ENCODE results near the gene PKD2L2.
"Not testable (repeated sequence)": the region's sequence is repeated elsewhere in the genome, so short reads cannot be mapped to it uniquely, and the experiment has no call there.

Gene PKD2L2

GRCh38 chr5:137888466-137888862, 793 bp upstream of the PKD2L2 start:
- no peak for DNase-seq (ENCODE audit: low read depth)

GRCh38 chr5:137890845-137891244, 1.6 kb downstream of the PKD2L2 start:
- DNase-seq (ENCODE audit: low read depth) = no peak

GRCh38 chr5:137891849-137892248, 2.6 kb downstream of the PKD2L2 start:
- no peak for DNase-seq (ENCODE audit: low read depth)

- no peak for DNase-seq (ENCODE audit: low read depth)
These were observed 5.3 kb downstream of the PKD2L2 start for GRCh38 chr5:137894586-137894985.

GRCh38 chr5:137896560-137896959, 7.3 kb downstream of the PKD2L2 start:
- DNase-seq (ENCODE audit: low read depth) = no peak

GRCh38 chr5:137899493-137899892, 10.2 kb downstream of the PKD2L2 start:
- DNase-seq (ENCODE audit: low read depth) = no peak

- DNase-seq (ENCODE audit: low read depth) = no peak
These were observed 12.0 kb downstream of the PKD2L2 start for GRCh38 chr5:137901011-137901817.

- no peak for DNase-seq (ENCODE audit: low read depth)
These were observed 13.3 kb downstream of the PKD2L2 start for GRCh38 chr5:137902408-137903133.

GRCh38 chr5:137914758-137915157, 25.5 kb downstream of the PKD2L2 start:
- DNase-seq (ENCODE audit: low read depth) = no peak

GRCh38 chr5:137916923-137917322, 27.7 kb downstream of the PKD2L2 start:
- no peak for DNase-seq (ENCODE audit: low read depth)

- DNase-seq (ENCODE audit: low read depth) = no peak
These were observed 32.7 kb downstream of the PKD2L2 start for GRCh38 chr5:137921931-137922330.

- DNase-seq (ENCODE audit: low read depth) = no peak
These were observed 34.6 kb downstream of the PKD2L2 start for GRCh38 chr5:137923856-137924255.

GRCh38 chr5:137932800-137933199, 43.5 kb downstream of the PKD2L2 start:
- no peak for DNase-seq (ENCODE audit: low read depth)

GRCh38 chr5:137933491-137933911, 44.2 kb downstream of the PKD2L2 start:
- DNase-seq (ENCODE audit: low read depth) = no peak

GRCh38 chr5:137935190-137935589, 45.9 kb downstream of the PKD2L2 start:
- DNase-seq (ENCODE audit: low read depth) = no peak

GRCh38 chr5:137935694-137936093, 46.4 kb downstream of the PKD2L2 start:
- no peak for DNase-seq (ENCODE audit: low read depth)

- DNase-seq (ENCODE audit: low read depth) = no peak
These were observed 48.9 kb downstream of the PKD2L2 start for GRCh38 chr5:137937994-137938750.

GRCh38 chr5:137938751-137939143, 49.5 kb downstream of the PKD2L2 start:
- DNase-seq (ENCODE audit: low read depth) = no peak

- DNase-seq (ENCODE audit: low read depth) = no peak
These were observed 50.1 kb downstream of the PKD2L2 start for GRCh38 chr5:137939331-137939730.

GRCh38 chr5:137944280-137944679, 55.0 kb downstream of the PKD2L2 start:
- not testable (repeated sequence) for DNase-seq (ENCODE audit: low read depth)

GRCh38 chr5:137945825-137946224, 56.6 kb downstream of the PKD2L2 start:
- no peak for DNase-seq (ENCODE audit: low read depth)

GRCh38 chr5:137954131-137954879, 65.0 kb downstream of the PKD2L2 start:
- no peak for DNase-seq (ENCODE audit: low read depth)

Measured in stimulated activated CD8-positive, alpha-beta memory T cell treated with anti-CD3 and anti-CD28 coated beads, Interleukin-15, amount 100 ng/mL, for 1 hour (primary cell).